ENCODE results near the gene RHOH.

- TF ChIP-seq GATA2 (IDR thresholded peaks at IDR 0.05; ENCODE audit: low read depth, low read length) (no peak), GATA3 (IDR thresholded peaks at IDR 0.05; ENCODE audit: low read depth, low read length) (no peak)
These were observed 18.0 kb downstream of the RHOH start for GRCh38 chr4:40214661-40215418.
